Measurements from ENCODE around the gene ORAI1. TPM values are rescaled to one million over a fixed set of nuclear protein-coding genes. Genes with fewer than 3 reads are reported as not detected.

Gene ORAI1
- total and polyA plus RNA-seq, 2 donors (not counting 3 experiments of a cell fraction or from before 2014, with no cell fraction given), result 30.5 to 65.4 TPM

GRCh38 chr12:121579981-121580868 is 46.1 kb upstream of the ORAI1 start:
- Histone ChIP-seq H3K4me1 (ENCODE audit: control insufficient read depth, extremely low read depth, insufficient read depth, low read length) (peaks cover 33% of the 10 kb centered on the region), H3K79me2 (ENCODE audit: control insufficient read depth, insufficient read depth, low read length) (no peaks in the 10 kb centered on the region), H3K27ac (ENCODE audit: insufficient read depth, low read depth, low read length) (peak overlapping the region; percentile 73), H3K9me1 (replicated peaks; ENCODE audit: control insufficient read depth, extremely low read depth, insufficient read depth, low read length) (no peaks in the 10 kb centered on the region), H3K4me2 (ENCODE audit: insufficient read depth, low read length) (peak overlapping the region; percentile 95), H3K9me3 (replicated peaks; ENCODE audit: control insufficient read depth, insufficient read depth, low read length) (no peaks in the 10 kb centered on the region), H3K4me3 (replicated peaks in 1 of 3; ENCODE audit: insufficient read depth in 1 of 3, low read depth in 1 of 3, low read length in 3 of 3) (peak overlapping the region; percentile 59 to 84 (median 76)), H3K36me3 (ENCODE audit: control insufficient read depth in 2 of 2, extremely low read depth in 1 of 2, insufficient read depth in 2 of 2, low read length in 2 of 2) (no peaks in the 10 kb centered on the region), H2AFZ (ENCODE audit: low read depth, low read length) (peak overlapping the region; percentile 70), H3K27me3 (ENCODE audit: control insufficient read depth in 2 of 2, insufficient read depth in 2 of 2, low read length in 2 of 2) (no peaks in the 10 kb centered on the region), H3K9ac (replicated peaks; ENCODE audit: extremely low read depth, insufficient read depth, low read length) (peak overlapping the region; percentile 79), H4K20me1 (replicated peaks; ENCODE audit: control insufficient read depth, extremely low read depth, insufficient read depth, low read length) (no peaks in the 10 kb centered on the region)
- POLR2A ChIA-PET, result interaction anchor here (0.7 to 1.1 kb wide), 6 partner anchors 11 to 483 kb away, joined by 3 to 11 read pairs (median 4); no protein-coding TSS in a partner anchor
- TF ChIP-seq POLR2A (IDR thresholded peaks at IDR 0.05; ENCODE audit: low read depth, low read length) (peak; percentile 17), FOS (IDR thresholded peaks at IDR 0.05; ENCODE audit: borderline replicate concordance, insufficient read depth, low read length) (no peak), MAX (IDR thresholded peaks at IDR 0.05; ENCODE audit: insufficient read depth, insufficient read length) (no peak)
- intact Hi-C loops (cut with micrococcal nuclease) (loop anchor here (2.0 to 5.0 kb wide), 2 partner anchors 27 to 212 kb away; partner anchors contain the start of gene RHOF), dilution Hi-C loops (cut with MboI; ENCODE audit: extremely low pct_ligation_motif_present, low sequenced_read_pairs) (no loop called here)
- DNase-seq (ENCODE audit: low read depth, low spot score) (peak; percentile 58), FAIRE-seq (peak; percentile 68)
- no TSS peak for BruUV-seq (replicated peaks)
- CTCF ChIA-PET, result interaction anchor here (0.6 to 4.1 kb wide), 13 partner anchors 14 to 189 kb away, joined by 3 to 35 read pairs (median 3); partner anchors contain the start of genes MORN3 and ORAI1

- intact Hi-C loops (cut with micrococcal nuclease), result loop anchor here (2.0 to 5.0 kb wide), 2 partner anchors 28 to 211 kb away; partner anchors contain the start of gene RHOF
- peaks cover 33% of the 10 kb centered on the region for H3K4me1 ChIP-seq (ENCODE audit: control insufficient read depth, extremely low read depth, insufficient read depth, low read length)
These were observed 45.2 kb upstream of the ORAI1 start, which contains the start of gene KDM2B for GRCh38 chr12:121580959-121581685. KDM2B (minus strand) TSS chr12:121581023; CDS start chr12:121580911, 112 bp downstream.

More at GRCh38 chr12:121580959-121581685, 45.2 kb upstream of the ORAI1 start, which contains the start of gene KDM2B:
- Histone ChIP-seq H2AFZ (ENCODE audit: low read depth, low read length) (peak within 1 kb of the TSS; percentile 70), H4K20me1 (replicated peaks; ENCODE audit: control insufficient read depth, extremely low read depth, insufficient read depth, low read length) (no peaks in the 10 kb centered on the region), H3K4me3 (replicated peaks in 1 of 3; ENCODE audit: insufficient read depth in 1 of 3, low read depth in 1 of 3, low read length in 3 of 3) (peak within 1 kb of the TSS; percentile 59 to 84 (median 76)), H3K4me2 (ENCODE audit: insufficient read depth, low read length) (peak within 1 kb of the TSS; percentile 95), H3K36me3 (ENCODE audit: control insufficient read depth in 2 of 2, extremely low read depth in 1 of 2, insufficient read depth in 2 of 2, low read length in 2 of 2) (no peaks in the 10 kb centered on the region), H3K79me2 (ENCODE audit: control insufficient read depth, insufficient read depth, low read length) (no peaks in the 10 kb centered on the region), H3K27ac (ENCODE audit: insufficient read depth, low read depth, low read length) (peak within 1 kb of the TSS; percentile 73), H3K9ac (replicated peaks; ENCODE audit: extremely low read depth, insufficient read depth, low read length) (peak within 1 kb of the TSS; percentile 79), H3K9me3 (replicated peaks; ENCODE audit: control insufficient read depth, insufficient read depth, low read length) (no peaks in the 10 kb centered on the region), H3K9me1 (replicated peaks; ENCODE audit: control insufficient read depth, extremely low read depth, insufficient read depth, low read length) (no peaks in the 10 kb centered on the region), H3K27me3 (ENCODE audit: control insufficient read depth in 2 of 2, insufficient read depth in 2 of 2, low read length in 2 of 2) (no peaks in the 10 kb centered on the region)
- no peak for TF ChIP-seq EZH2 (IDR thresholded peaks at IDR 0.05; ENCODE audit: borderline replicate concordance, low read depth, low read length, severe bottlenecking)
- TF ChIP-seq GATA2 (IDR thresholded peaks at IDR 0.05; ENCODE audit: insufficient read depth, insufficient read length, low read depth, low read length), result no peak
- TSS peak; percentile 19 for BruUV-seq (replicated peaks)
- ChIA-PET CTCF (interaction anchor here (0.6 to 5.7 kb wide), 5 partner anchors 28 to 188 kb away, joined by 3 to 38 read pairs (median 30); partner anchors contain the start of genes MORN3 and ORAI1), POLR2A (interaction anchor here (1.1 kb wide), 1 partner anchor 106 kb away, joined by 4 read pairs; no protein-coding TSS in a partner anchor)
- dilution Hi-C loops (cut with MboI; ENCODE audit: extremely low pct_ligation_motif_present, low sequenced_read_pairs), result no loop called here
- FAIRE-seq (peak; percentile 87), DNase-seq (ENCODE audit: low read depth, low spot score) (peak; percentile 63)
